Panc1 (cell line): ENCODE data around the gene PLEKHG4. TPM values are rescaled to one million over a fixed set of nuclear protein-coding genes. Genes with fewer than 3 reads are reported as not detected.

Experiments used
- ATAC-seq: fragments of 200-7000 bp; cut with Tn5 transposase; 2 replicates; pipeline ENCODE4 v1.9.1; 2020; ENCODE audit warnings: mild to moderate bottlenecking, moderate library complexity
- BruUV-seq: library from RNA; stranded (reverse); fragments of 400-500 nt; replicated peaks from 2 replicates; lab custom pipeline; 2021; lab: Mats Ljungman, UMichigan
- CTCF ChIA-PET: fragments of 300-600 bp; sonication (Branson Sonifier 250); formaldehyde crosslinking; loops from one replicate; lab custom pipeline; 2022; ENCODE audit warnings: antibody characterized with exemption; lab: Charles Lee
- POLR2A ChIA-PET: fragments of 300-600 bp; sonication (Branson Sonifier 250); formaldehyde crosslinking; loops from one replicate; lab custom pipeline; 2022; ENCODE audit warnings: antibody characterized with exemption; lab: Charles Lee
- DNase-seq: peaks from one replicate; pipeline ENCODE4 v3.0.0-alpha.2; 2010; ENCODE audit warnings: low read depth, low spot score
- H3K27ac ChIP-seq: 2 replicates; pipeline ENCODE4 v1.5.1; 2011; ENCODE audit warnings: mild to moderate bottlenecking, low read length, inconsistent platforms
- H3K27me3 ChIP-seq: fragments of 200-500 bp; sonication (Bioruptor generic); 2 replicates; pipeline ENCODE4 v1.6.0; 2014; ENCODE audit warnings: low read length, inconsistent platforms; ENCODE audit not compliant: control insufficient read depth, insufficient read depth
- H3K36me3 ChIP-seq: fragments of 200-500 bp; sonication (Bioruptor generic); 2 replicates; pipeline ENCODE4 v1.5.1; 2014; ENCODE audit warnings: inconsistent platforms, mild to moderate bottlenecking, low read length, moderate library complexity; ENCODE audit not compliant: control insufficient read depth, insufficient read depth
- H3K4me1 ChIP-seq: 2 replicates; pipeline ENCODE4 v1.5.1; 2011; ENCODE audit warnings: inconsistent platforms, mild to moderate bottlenecking, low read length, moderate library complexity; ENCODE audit not compliant: control insufficient read depth, insufficient read depth
- H3K4me3 ChIP-seq, 2 experiments: 2 replicates each; pipeline ENCODE4 v1.5.1; 2011 to 2012; ENCODE audit warnings: low read depth in 2 of 2, low read length in 2 of 2, mild to moderate bottlenecking in 2 of 2, inconsistent platforms in 1 of 2, moderate library complexity in 1 of 2
- H3K9me3 ChIP-seq: fragments of 200-500 bp; sonication (Bioruptor generic); 2 replicates; pipeline ENCODE4 v1.5.1; 2014; ENCODE audit warnings: low read depth, mild to moderate bottlenecking, inconsistent platforms, low read length, moderate library complexity; ENCODE audit not compliant: control insufficient read depth, insufficient read depth
- POLR2AphosphoS5 ChIP-seq: IDR thresholded peaks from 2 replicates; pipeline ENCODE4 v1.6.1; 2012; ENCODE audit warnings: mild to moderate bottlenecking, low read depth, low read length, moderate library complexity
- REST ChIP-seq, 2 experiments: IDR thresholded peaks; 2 replicates each; pipeline ENCODE4 v1.6.1; 2011 to 2012; ENCODE audit warnings: low read depth in 2 of 2, control low read depth in 1 of 2, low read length in 1 of 2, mild to moderate bottlenecking in 1 of 2, moderate library complexity in 1 of 2; ENCODE audit not compliant: insufficient read depth in 1 of 2
- SIN3A ChIP-seq: IDR thresholded peaks from 2 replicates; pipeline ENCODE4 v1.6.1; 2012; ENCODE audit warnings: low read depth, mild to moderate bottlenecking, low read length, moderate library complexity, borderline replicate concordance; ENCODE audit not compliant: insufficient read depth
- TCF7L2 ChIP-seq: IDR thresholded peaks from 2 replicates; pipeline ENCODE4 v1.6.1; 2011; ENCODE audit warnings: mild to moderate bottlenecking, low read depth, low read length, inconsistent platforms
- in situ Hi-C: cut with HindIII; loops from 2 replicates; pipeline ENCODE4 v1.10.0; 2016; ENCODE audit warnings: low sequenced_read_pairs, low pct_unique_long_range_greater_than_20kb
- intact Hi-C: fragments of 100-400 bp; cut with micrococcal nuclease; formaldehyde crosslinking; loops from one replicate; pipeline ENCODE4 v1.10.0; 2022; ENCODE audit not compliant: unreplicated experiment
- total RNA-seq: library from RNA; stranded (reverse); gene quantifications from one replicate; pipeline ENCODE4 v1.2.1, GENCODE V29; 2021; ENCODE audit not compliant: unreplicated experiment
- TF ChIP-seq, protein P1 (sequence below): fragments of 450-650 bp; IDR thresholded peaks from 2 replicates; pipeline ENCODE4 v1.5.1; 2017; ENCODE audit warnings: mild to moderate bottlenecking

Gene PLEKHG4
- total RNA-seq, 1 experiment from 2014 or later = 6.7 TPM

- TF ChIP-seq REST (IDR thresholded peaks at IDR 0.05; ENCODE audit: insufficient read depth in 1 of 2, low read depth in 2 of 2, low read length in 1 of 2) = no peak
- TF ChIP-seq SIN3A = no peak
- TF ChIP-seq POLR2AphosphoS5 = no peak
- TF ChIP-seq, protein P1, sequence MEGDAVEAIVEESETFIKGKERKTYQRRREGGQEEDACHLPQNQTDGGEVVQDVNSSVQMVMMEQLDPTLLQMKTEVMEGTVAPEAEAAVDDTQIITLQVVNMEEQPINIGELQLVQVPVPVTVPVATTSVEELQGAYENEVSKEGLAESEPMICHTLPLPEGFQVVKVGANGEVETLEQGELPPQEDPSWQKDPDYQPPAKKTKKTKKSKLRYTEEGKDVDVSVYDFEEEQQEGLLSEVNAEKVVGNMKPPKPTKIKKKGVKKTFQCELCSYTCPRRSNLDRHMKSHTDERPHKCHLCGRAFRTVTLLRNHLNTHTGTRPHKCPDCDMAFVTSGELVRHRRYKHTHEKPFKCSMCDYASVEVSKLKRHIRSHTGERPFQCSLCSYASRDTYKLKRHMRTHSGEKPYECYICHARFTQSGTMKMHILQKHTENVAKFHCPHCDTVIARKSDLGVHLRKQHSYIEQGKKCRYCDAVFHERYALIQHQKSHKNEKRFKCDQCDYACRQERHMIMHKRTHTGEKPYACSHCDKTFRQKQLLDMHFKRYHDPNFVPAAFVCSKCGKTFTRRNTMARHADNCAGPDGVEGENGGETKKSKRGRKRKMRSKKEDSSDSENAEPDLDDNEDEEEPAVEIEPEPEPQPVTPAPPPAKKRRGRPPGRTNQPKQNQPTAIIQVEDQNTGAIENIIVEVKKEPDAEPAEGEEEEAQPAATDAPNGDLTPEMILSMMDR = no peak
- no peak for TF ChIP-seq TCF7L2
- H3K36me3 ChIP-seq = no peaks in the 10 kb centered on the region; the same call in 1 of the 2 replicates
- H3K27me3 ChIP-seq = no peaks in the 10 kb centered on the region
- POLR2A ChIA-PET = no interaction called here
- CTCF ChIA-PET = no interaction called here
- BruUV-seq = no TSS peak
- intact Hi-C loops (no loop called here), in situ Hi-C loops (no loop called here)
- ATAC-seq (peak; percentile 2; the same call in 1 of the 2 replicates), DNase-seq (no peak)
- peaks cover 7% of the 10 kb centered on the region for H3K4me1 ChIP-seq
- no peak overlapping the region for H3K27ac ChIP-seq
- peak overlapping the region; percentile 64 to 73 for H3K4me3 ChIP-seq
- H3K9me3 ChIP-seq = no peaks in the 10 kb centered on the region
Observed at GRCh38 chr16:67249178-67250044, 29.9 kb upstream of the PLEKHG4 start.

GRCh38 chr16:67250045-67250327 is 29.3 kb upstream of the PLEKHG4 start:
- intact Hi-C loops = no loop called here
- Histone ChIP-seq H3K36me3 (no peaks in the 10 kb centered on the region; the same call in 1 of the 2 replicates), H3K4me1 (peaks cover 7% of the 10 kb centered on the region), H3K9me3 (no peaks in the 10 kb centered on the region), H3K4me3 (no peak overlapping the region), H3K27me3 (no peaks in the 10 kb centered on the region), H3K27ac (no peak overlapping the region)
- DNase-seq = no peak
- no peak for ATAC-seq
- TF ChIP-seq POLR2AphosphoS5 (no peak), TCF7L2 (no peak), REST (IDR thresholded peaks at IDR 0.05; ENCODE audit: insufficient read depth in 1 of 2, low read depth in 2 of 2, low read length in 1 of 2) (no peak), SIN3A (no peak)
- TF ChIP-seq, protein P1 = no peak
- in situ Hi-C loops = no loop called here
- no TSS peak for BruUV-seq
- ChIA-PET CTCF (no interaction called here), POLR2A (no interaction called here)
